GM12891 (cell line): ENCODE results near the gene SLC25A12.

ENCODE experiments used
- DNase-seq: peaks from one replicate; pipeline ENCODE4 v3.0.0; 2011; ENCODE audit warnings: low spot score; ENCODE audit not compliant: insufficient read length
- FAIRE-seq: peaks from 2 replicates; lab custom pipeline; 2011; peaks lifted over from hg19 to GRCh38; lab: Jason Lieb, UNC
- PAX5 ChIP-seq: IDR thresholded peaks from 2 replicates; pipeline ENCODE4 v1.6.1; 2011; ENCODE audit warnings: low read length, moderate library complexity, mild to moderate bottlenecking; ENCODE audit not compliant: insufficient read depth, severe bottlenecking
- POLR2A ChIP-seq: IDR thresholded peaks from 2 replicates; pipeline ENCODE4 v1.6.1; 2011; ENCODE audit warnings: low read depth, low read length, control low read depth
- POLR2AphosphoS5 ChIP-seq: IDR thresholded peaks from 2 replicates; pipeline ENCODE4 v1.6.1; 2011; ENCODE audit warnings: low read depth, low read length, control low read depth
- POU2F2 ChIP-seq: IDR thresholded peaks from 2 replicates; pipeline ENCODE4 v1.6.1; 2011; ENCODE audit warnings: low read depth, mild to moderate bottlenecking, control low read depth, low read length, moderate library complexity
- SPI1 ChIP-seq: IDR thresholded peaks from 2 replicates; pipeline ENCODE4 v1.6.1; 2011; ENCODE audit warnings: low read depth, low read length, control low read depth
- TAF1 ChIP-seq: IDR thresholded peaks from 2 replicates; pipeline ENCODE4 v1.6.1; 2011; ENCODE audit warnings: low read depth, low read length, control low read depth

The SLC25A12 gene

GRCh38 chr2:171742760-171743159, 151.3 kb downstream of the SLC25A12 start:
- no peak for TF ChIP-seq POLR2A
- no peak for TF ChIP-seq PAX5
- DNase-seq (no peak), FAIRE-seq (no peak)

- TF ChIP-seq POLR2AphosphoS5 (no peak), PAX5 (no peak), SPI1 (no peak), TAF1 (no peak), POU2F2 (no peak), POLR2A (no peak)
- DNase-seq (no peak), FAIRE-seq (peak; percentile 82)
Observed at GRCh38 chr2:171741189-171741588, 152.9 kb downstream of the SLC25A12 start.

GRCh38 chr2:171735991-171736710, 157.9 kb downstream of the SLC25A12 start:
- TF ChIP-seq SPI1 (no peak), POU2F2 (no peak), TAF1 (no peak), POLR2A (no peak), POLR2AphosphoS5 (no peak), PAX5 (no peak)
- FAIRE-seq = no peak
- DNase-seq = no peak
